Measurements from ENCODE around the gene MALSU1. TPM values are rescaled to one million over a fixed set of nuclear protein-coding genes. Genes with fewer than 3 reads are reported as not detected.
A peak's percentile ranks its signal among the peaks of the same experiment; 100 is the strongest.

Gene MALSU1
- total and polyA plus RNA-seq, 5 donors from 2014 or later, result 34.3 to 86.2 (median 78.5) TPM

DNA sequence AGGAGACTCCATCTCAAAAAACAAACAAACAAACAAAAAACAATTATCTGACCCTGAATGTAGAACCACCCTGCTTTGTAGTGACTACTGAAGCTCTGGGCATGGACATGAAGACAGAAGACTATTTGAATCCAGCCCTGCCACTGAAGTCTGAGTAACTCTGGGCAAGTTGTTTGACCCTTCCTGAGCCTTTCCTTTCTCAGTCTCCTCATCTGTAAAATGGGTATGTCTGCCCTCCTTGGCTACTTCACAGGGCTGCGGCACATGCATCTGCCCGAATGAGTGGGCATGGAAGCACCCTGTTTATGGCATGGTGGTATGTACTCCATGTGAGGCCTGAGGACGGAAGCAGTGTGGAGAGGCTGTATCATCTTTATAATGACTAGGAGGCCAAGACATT, 22.2 kb upstream of the MALSU1 start:
- H3K4me3 Mint-ChIP-seq, result peak overlapping the region in 1 of 4 donors; percentile 74
- no peaks in the 10 kb centered on the region for H3K9me3 Mint-ChIP-seq
- no peak for ATAC-seq (ENCODE audit: low read depth in 2 of 2)
- H3K27me3 Mint-ChIP-seq, result peaks cover 22% of the 10 kb centered on the region
- H3K27ac Mint-ChIP-seq, result no peak overlapping the region
- peaks cover 7 to 13% (median 12%) of the 10 kb centered on the region in 4 donors for H3K4me1 Mint-ChIP-seq
- H3K36me3 ChIP-seq (ENCODE audit: control insufficient read depth, insufficient read depth, low read length), result no peaks in the 10 kb centered on the region
- no peaks in the 10 kb centered on the region for H3K27me3 ChIP-seq (ENCODE audit: control insufficient read depth, insufficient read depth, low read length)
- H3K4me1 ChIP-seq (ENCODE audit: control insufficient read depth, insufficient read depth, low read length, poor library complexity, severe bottlenecking), result no peaks in the 10 kb centered on the region
- no peaks in the 10 kb centered on the region for H3K9me3 ChIP-seq (ENCODE audit: control insufficient read depth in 2 of 2, low read length in 2 of 2)
- no peaks in the 10 kb centered on the region for H3K36me3 Mint-ChIP-seq
- no peak overlapping the region for H3K27ac ChIP-seq (ENCODE audit: insufficient read depth, low read length, poor library complexity, severe bottlenecking)
- DNase-seq, result no peak
- no peak overlapping the region for H3K4me3 ChIP-seq (ENCODE audit: low read depth, low read length)

DNA sequence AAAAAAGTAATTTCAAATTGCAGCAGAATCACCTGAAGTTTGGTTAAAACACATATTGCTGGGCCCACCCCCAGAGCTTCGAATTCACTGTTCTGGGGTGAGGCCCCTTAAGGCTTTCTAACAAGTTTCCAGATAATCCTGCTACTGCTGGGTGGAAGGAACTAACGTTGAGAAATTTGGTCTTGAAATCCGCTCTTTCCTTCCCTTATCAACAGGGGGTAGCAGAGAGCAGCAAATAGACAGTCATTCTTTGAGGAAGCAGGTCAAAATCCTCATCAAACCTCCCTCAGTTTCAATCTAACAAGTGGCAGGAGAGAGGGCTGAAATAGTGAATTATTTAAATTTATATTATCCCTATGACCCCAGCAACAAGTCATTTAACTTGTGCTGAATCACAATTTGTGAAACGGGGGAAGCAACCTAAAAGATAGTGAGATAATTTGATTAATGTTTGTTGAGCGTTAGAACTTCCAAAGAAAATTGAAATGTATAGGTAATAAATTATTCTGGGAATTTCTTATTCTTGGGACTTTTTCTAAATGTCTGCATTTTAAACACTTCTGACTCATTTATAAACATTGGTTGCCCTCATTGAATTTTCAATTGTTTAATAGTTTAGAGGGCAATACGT, 21.7 kb upstream of the MALSU1 start:
- Histone ChIP-seq H3K27ac (ENCODE audit: insufficient read depth, low read length, poor library complexity, severe bottlenecking) (no peak overlapping the region), H3K9me3 (ENCODE audit: control insufficient read depth in 2 of 2, low read length in 2 of 2) (no peaks in the 10 kb centered on the region), H3K4me1 (ENCODE audit: control insufficient read depth, insufficient read depth, low read length, poor library complexity, severe bottlenecking) (no peaks in the 10 kb centered on the region), H3K36me3 (ENCODE audit: control insufficient read depth, insufficient read depth, low read length) (no peaks in the 10 kb centered on the region), H3K4me3 (ENCODE audit: low read depth, low read length) (no peak overlapping the region), H3K27me3 (ENCODE audit: control insufficient read depth, insufficient read depth, low read length) (no peaks in the 10 kb centered on the region)
- Mint-ChIP-seq H3K27me3 (peaks cover 18% of the 10 kb centered on the region), H3K9me3 (no peaks in the 10 kb centered on the region), H3K36me3 (no peaks in the 10 kb centered on the region), H3K4me3 (no peak overlapping the region), H3K4me1 (peaks cover 7 to 13% (median 10%) of the 10 kb centered on the region in 4 donors), H3K27ac (no peak overlapping the region)
- ATAC-seq (ENCODE audit: low read depth in 2 of 2) (peak in 1 of 2 donors; percentile 49), DNase-seq (peak in 2 of 3 donors; percentile 57 to 79)

GRCh38 chr7:23279819-23280525, 19.2 kb upstream of the MALSU1 start:
- Mint-ChIP-seq H3K4me3 (no peak overlapping the region), H3K27ac (no peak overlapping the region), H3K4me1 (peaks cover 0 to 5% (median 2%) of the 10 kb centered on the region in 4 donors)

GRCh38 chr7:23283086-23283485, 16.1 kb upstream of the MALSU1 start:
- H3K4me3 Mint-ChIP-seq, result no peak overlapping the region
- no peaks in the 10 kb centered on the region for H3K9me3 ChIP-seq (ENCODE audit: control insufficient read depth in 2 of 2, low read length in 2 of 2)
- H3K27ac Mint-ChIP-seq, result no peak overlapping the region
- no peaks in the 10 kb centered on the region for H3K27me3 ChIP-seq (ENCODE audit: control insufficient read depth, insufficient read depth, low read length)
- ATAC-seq (ENCODE audit: low read depth in 2 of 2) (no peak), DNase-seq (no peak)
- H3K27me3 Mint-ChIP-seq, result peaks cover 7% of the 10 kb centered on the region
- no peaks in the 10 kb centered on the region for H3K4me1 ChIP-seq (ENCODE audit: control insufficient read depth, insufficient read depth, low read length, poor library complexity, severe bottlenecking)
- H3K27ac ChIP-seq (ENCODE audit: insufficient read depth, low read length, poor library complexity, severe bottlenecking), result no peak overlapping the region
- H3K9me3 Mint-ChIP-seq, result no peaks in the 10 kb centered on the region
- peaks cover 0 to 8% (median 0%) of the 10 kb centered on the region in 4 donors for H3K4me1 Mint-ChIP-seq
- H3K36me3 Mint-ChIP-seq, result no peaks in the 10 kb centered on the region
- H3K36me3 ChIP-seq (ENCODE audit: control insufficient read depth, insufficient read depth, low read length), result no peaks in the 10 kb centered on the region
- H3K4me3 ChIP-seq (ENCODE audit: low read depth, low read length), result no peak overlapping the region

More at GRCh38 chr7:23279819-23280525, 19.2 kb upstream of the MALSU1 start:
- Histone ChIP-seq H3K4me3 (ENCODE audit: low read depth, low read length) (no peak overlapping the region), H3K4me1 (ENCODE audit: control insufficient read depth, insufficient read depth, low read length, poor library complexity, severe bottlenecking) (no peaks in the 10 kb centered on the region), H3K9me3 (ENCODE audit: control insufficient read depth in 2 of 2, low read length in 2 of 2) (no peaks in the 10 kb centered on the region), H3K36me3 (ENCODE audit: control insufficient read depth, insufficient read depth, low read length) (no peaks in the 10 kb centered on the region), H3K27me3 (ENCODE audit: control insufficient read depth, insufficient read depth, low read length) (no peaks in the 10 kb centered on the region), H3K27ac (ENCODE audit: insufficient read depth, low read length, poor library complexity, severe bottlenecking) (no peak overlapping the region)
- Mint-ChIP-seq H3K36me3 (no peaks in the 10 kb centered on the region), H3K9me3 (no peaks in the 10 kb centered on the region), H3K27me3 (peaks cover 9% of the 10 kb centered on the region)
- ATAC-seq (ENCODE audit: low read depth in 2 of 2), result no peak
- DNase-seq, result no peak

DNA sequence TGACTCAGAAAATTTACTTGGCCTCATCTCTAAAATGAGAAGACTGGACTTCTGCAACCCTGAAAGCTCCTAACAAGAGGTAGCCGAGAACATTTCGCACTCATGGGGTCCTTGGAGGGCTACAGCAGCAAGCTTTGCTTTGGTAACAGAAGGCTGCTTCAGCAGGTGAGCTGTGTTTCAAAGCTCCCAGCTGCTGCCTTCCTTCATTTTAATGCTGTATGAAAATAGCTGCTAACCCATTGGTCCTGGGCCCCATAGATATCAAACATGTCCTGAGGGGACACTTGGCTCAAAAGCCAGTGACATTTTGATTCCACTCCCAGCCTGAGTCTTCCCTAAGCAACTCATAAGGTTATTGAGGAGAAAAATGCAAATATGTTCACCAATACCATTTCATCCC, 14.3 kb upstream of the MALSU1 start:
- H3K9me3 ChIP-seq (ENCODE audit: control insufficient read depth in 2 of 2, low read length in 2 of 2), result no peaks in the 10 kb centered on the region
- Mint-ChIP-seq H3K27me3 (peaks cover 10% of the 10 kb centered on the region), H3K4me3 (no peak overlapping the region), H3K36me3 (no peaks in the 10 kb centered on the region), H3K4me1 (peaks cover 0 to 15% (median 0%) of the 10 kb centered on the region in 4 donors), H3K27ac (no peak overlapping the region), H3K9me3 (no peaks in the 10 kb centered on the region)
- H3K27ac ChIP-seq (ENCODE audit: insufficient read depth, low read length, poor library complexity, severe bottlenecking), result no peak overlapping the region
- ATAC-seq (ENCODE audit: low read depth in 2 of 2) (no peak), DNase-seq (no peak)
- H3K36me3 ChIP-seq (ENCODE audit: control insufficient read depth, insufficient read depth, low read length), result no peaks in the 10 kb centered on the region
- H3K4me3 ChIP-seq (ENCODE audit: low read depth, low read length), result no peak overlapping the region
- no peaks in the 10 kb centered on the region for H3K4me1 ChIP-seq (ENCODE audit: control insufficient read depth, insufficient read depth, low read length, poor library complexity, severe bottlenecking)
- H3K27me3 ChIP-seq (ENCODE audit: control insufficient read depth, insufficient read depth, low read length), result no peaks in the 10 kb centered on the region

DNA sequence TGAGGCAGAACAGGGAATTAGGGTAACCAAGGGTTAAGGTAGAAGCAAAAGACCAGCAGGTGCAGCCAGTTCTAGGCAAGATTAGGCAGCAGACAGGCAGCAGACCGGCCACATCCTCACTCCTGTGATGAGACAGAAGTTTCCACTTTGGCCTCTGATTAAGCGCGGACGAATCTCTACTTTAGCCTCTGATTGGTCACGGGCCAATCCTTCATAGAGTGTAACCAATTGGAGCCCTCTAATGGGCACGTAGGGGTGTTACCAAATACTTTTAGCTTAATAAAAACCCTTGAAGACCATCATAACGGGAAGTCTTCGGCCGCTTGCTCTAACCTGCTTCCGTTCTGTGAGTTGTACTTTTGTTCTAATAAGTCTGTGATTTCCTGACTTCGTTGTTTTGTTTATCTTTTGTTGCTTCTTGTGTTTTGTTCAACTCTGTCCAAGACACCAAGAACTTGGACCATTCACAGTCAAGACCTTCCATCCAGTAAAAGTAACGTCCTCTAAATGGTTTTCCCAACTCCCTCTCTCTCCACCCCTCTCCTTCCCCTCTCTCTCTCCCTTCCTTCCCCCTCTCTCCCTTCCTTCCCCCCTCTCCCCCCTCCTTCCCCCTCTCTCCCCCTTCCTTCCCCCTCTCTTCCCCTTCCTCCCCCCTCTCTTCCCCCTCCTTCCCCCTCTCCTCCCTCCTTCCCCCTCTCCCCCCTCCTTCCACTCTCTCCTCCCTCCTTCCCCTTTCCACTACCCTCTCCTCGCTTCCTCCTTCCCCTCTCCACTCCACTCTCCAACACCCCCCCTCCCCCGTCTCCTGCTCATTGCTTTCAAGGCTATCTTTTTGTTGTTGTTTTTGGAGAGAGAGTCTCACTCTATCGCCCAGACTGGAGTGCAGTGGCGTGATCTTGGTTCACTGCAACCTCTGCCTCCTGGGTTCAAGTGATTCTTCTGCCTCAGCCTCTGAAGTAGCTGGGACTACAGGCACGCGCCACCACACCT, 13.2 kb upstream of the MALSU1 start:
- Histone ChIP-seq H3K27me3 (ENCODE audit: control insufficient read depth, insufficient read depth, low read length) (no peaks in the 10 kb centered on the region), H3K9me3 (ENCODE audit: control insufficient read depth in 2 of 2, low read length in 2 of 2) (no peaks in the 10 kb centered on the region), H3K27ac (ENCODE audit: insufficient read depth, low read length, poor library complexity, severe bottlenecking) (no peak overlapping the region), H3K4me3 (ENCODE audit: low read depth, low read length) (no peak overlapping the region), H3K4me1 (ENCODE audit: control insufficient read depth, insufficient read depth, low read length, poor library complexity, severe bottlenecking) (no peaks in the 10 kb centered on the region), H3K36me3 (ENCODE audit: control insufficient read depth, insufficient read depth, low read length) (no peaks in the 10 kb centered on the region)
- Mint-ChIP-seq H3K36me3 (no peaks in the 10 kb centered on the region), H3K4me1 (peaks cover 0 to 18% (median 2%) of the 10 kb centered on the region in 4 donors), H3K9me3 (no peaks in the 10 kb centered on the region), H3K27me3 (peaks cover 5% of the 10 kb centered on the region), H3K4me3 (no peak overlapping the region), H3K27ac (no peak overlapping the region)
- no peak for ATAC-seq (ENCODE audit: low read depth in 2 of 2)
- no peak for DNase-seq

DNA sequence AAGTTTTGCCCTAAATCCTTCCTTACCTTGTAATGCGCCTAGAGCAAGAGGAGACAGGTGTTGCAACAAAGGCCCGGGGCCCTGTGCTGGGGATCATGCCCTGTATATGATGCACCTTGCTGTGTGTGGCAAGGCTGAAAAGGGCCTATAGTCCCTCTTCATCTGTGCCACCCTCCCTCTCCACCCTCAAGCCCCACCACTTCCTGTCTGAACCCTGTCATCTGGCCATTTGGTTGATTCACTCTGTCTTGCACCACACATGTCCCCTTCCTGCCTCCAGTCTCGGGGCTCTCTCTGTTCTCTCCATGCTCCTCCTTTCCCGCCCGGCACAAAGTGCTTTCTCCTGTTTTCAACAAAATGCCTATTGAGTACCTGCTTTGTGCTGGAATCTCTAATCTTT, 11.5 kb upstream of the MALSU1 start:
- Mint-ChIP-seq H3K4me3 (peak overlapping the region in 1 of 4 donors; percentile 13), H3K4me1 (peaks cover 0 to 18% (median 2%) of the 10 kb centered on the region in 4 donors), H3K36me3 (no peaks in the 10 kb centered on the region), H3K27ac (peak overlapping the region in 1 of 3 donors; percentile 85), H3K9me3 (no peaks in the 10 kb centered on the region), H3K27me3 (peaks cover 9% of the 10 kb centered on the region)
- Histone ChIP-seq H3K4me3 (ENCODE audit: low read depth, low read length) (no peak overlapping the region), H3K27me3 (ENCODE audit: control insufficient read depth, insufficient read depth, low read length) (no peaks in the 10 kb centered on the region), H3K27ac (ENCODE audit: insufficient read depth, low read length, poor library complexity, severe bottlenecking) (no peak overlapping the region), H3K36me3 (ENCODE audit: control insufficient read depth, insufficient read depth, low read length) (no peaks in the 10 kb centered on the region), H3K9me3 (ENCODE audit: control insufficient read depth in 2 of 2, low read length in 2 of 2) (no peaks in the 10 kb centered on the region), H3K4me1 (ENCODE audit: control insufficient read depth, insufficient read depth, low read length, poor library complexity, severe bottlenecking) (no peaks in the 10 kb centered on the region)
- ATAC-seq (ENCODE audit: low read depth in 2 of 2) (peak in 1 of 2 donors; percentile 43), DNase-seq (peak in 1 of 3 donors; percentile 65)
